CD4-positive, alpha-beta T cell (primary cell): ENCODE results near the gene CFAP99. TPM values are rescaled to one million over a fixed set of nuclear protein-coding genes. Genes with fewer than 3 reads are reported as not detected.

Experiments
- ATAC-seq: fragments of 200-7000 bp; cut with Tn5 transposase; one replicate; pipeline ENCODE4 v1.10.0; 2022; ENCODE audit warnings: mild to moderate bottlenecking; ENCODE audit not compliant: poor library complexity
- CTCF ChIA-PET: fragments of 350-600 bp; sonication (Branson Sonifier 250); formaldehyde crosslinking; loops from one replicate; lab custom pipeline; 2021; ENCODE audit warnings: antibody characterized with exemption, inconsistent platforms; lab: Charles Lee
- POLR2A ChIA-PET: fragments of 350-600 bp; sonication (Branson Sonifier 250); formaldehyde crosslinking; loops from one replicate; lab custom pipeline; 2021; ENCODE audit warnings: antibody characterized with exemption, inconsistent platforms; lab: Charles Lee
- DNase-seq, 14 experiments: peaks; one replicate each; pipeline ENCODE4 v3.0.0-alpha.2; 2013 to 2020; ENCODE audit warnings: mixed read lengths in 2 of 14
- H3K27ac ChIP-seq, 2 donors: one replicate each; pipeline versions ENCODE4 v1.5.1 to v1.7.0; 2013; ENCODE audit warnings: low read length in 2 of 2, low read depth in 1 of 2, mild to moderate bottlenecking in 1 of 2
- H3K27me3 ChIP-seq, 2 experiments: 1 replicate in 1 of 2; 2 replicates in 1 of 2; pipeline versions ENCODE4 v1.6.1 to v1.7.0; 2013; ENCODE audit warnings: low read length in 2 of 2, control low read depth in 1 of 2, mild to moderate bottlenecking in 1 of 2, moderate library complexity in 1 of 2; ENCODE audit not compliant: insufficient read depth in 2 of 2, control insufficient read depth in 1 of 2
- H3K36me3 ChIP-seq: one replicate; pipeline ENCODE4 v1.6.1; 2013; ENCODE audit warnings: low read length, control low read depth; ENCODE audit not compliant: insufficient read depth
- H3K4me1 ChIP-seq: one replicate; pipeline ENCODE4 v1.6.1; 2013; ENCODE audit warnings: low read length, control low read depth; ENCODE audit not compliant: insufficient read depth
- H3K4me3 ChIP-seq: one replicate; pipeline ENCODE4 v1.5.1; 2013; ENCODE audit warnings: mild to moderate bottlenecking, low read length, moderate library complexity
- H3K9me3 ChIP-seq, 2 experiments: 1 replicate in 1 of 2; 2 replicates in 1 of 2; pipeline versions ENCODE4 v1.6.1 to v1.7.0; 2013; ENCODE audit warnings: low read length in 2 of 2, mild to moderate bottlenecking in 2 of 2, control low read depth in 1 of 2, moderate library complexity in 1 of 2; ENCODE audit not compliant: control insufficient read depth in 1 of 2, insufficient read depth in 1 of 2
- H3K27ac Mint-ChIP-seq: one replicate; pipeline ENCODE4 v1.8.0; 2020; ENCODE audit warnings: mixed read lengths
- H3K27me3 Mint-ChIP-seq: one replicate; pipeline ENCODE4 v1.8.0; 2021; ENCODE audit warnings: mixed read lengths
- H3K36me3 Mint-ChIP-seq: one replicate; pipeline ENCODE4 v1.8.0; 2021; ENCODE audit warnings: low read depth, mixed read lengths
- H3K4me1 Mint-ChIP-seq: one replicate; pipeline ENCODE4 v1.8.0; 2021; ENCODE audit warnings: low read depth, mixed read lengths
- H3K4me3 Mint-ChIP-seq: one replicate; pipeline ENCODE4 v1.8.0; 2020; ENCODE audit warnings: mild to moderate bottlenecking, mixed read lengths
- H3K9me3 Mint-ChIP-seq: one replicate; pipeline ENCODE4 v1.8.0; 2020; ENCODE audit warnings: mixed read lengths
- CTCF ChIP-seq: fragments of 200-600 bp; IDR thresholded peaks from one replicate; pipeline ENCODE4 v1.8.0; 2022; ENCODE audit warnings: antibody characterized with exemption, mild to moderate bottlenecking
- intact Hi-C, 2 experiments: fragments of 100-400 bp; cut with DNase I in 1 of 2; cut with micrococcal nuclease in 1 of 2; formaldehyde crosslinking; loops; one replicate each; pipeline versions ENCODE4 v1.15.1 to v1.9.0; 2023 to 2025; cut with DNase I, micrococcal nuclease
- total RNA-seq, 174 experiments: library from RNA in 2 of 174; stranded (reverse) in 2 of 174; gene quantifications; one replicate each; pipeline ENCODE4 v1.2.3 and lab custom pipeline; 2021 to 2026

CFAP99 gene
- total RNA-seq, 2 experiments from 2014 or later = 0.17 TPM; not detected in 1

GRCh38 chr4:2387829-2388228 lies 30.9 kb upstream of the CFAP99 start:
- POLR2A ChIA-PET = no interaction called here

GRCh38 chr4:2388429-2389182 lies 30.1 kb upstream of the CFAP99 start:
- Mint-ChIP-seq H3K36me3 (no peaks in the 10 kb centered on the region), H3K27me3 (peaks cover 12% of the 10 kb centered on the region), H3K27ac (no peak overlapping the region), H3K4me1 (peaks cover 30% of the 10 kb centered on the region), H3K4me3 (no peak overlapping the region), H3K9me3 (no peaks in the 10 kb centered on the region)
- POLR2A ChIA-PET = no interaction called here
- Histone ChIP-seq H3K27ac (no peak overlapping the region), H3K4me3 (no peak overlapping the region), H3K4me1 (peaks cover 28% of the 10 kb centered on the region), H3K9me3 (no peaks in the 10 kb centered on the region), H3K27me3 (no peaks in the 10 kb centered on the region), H3K36me3 (peaks cover 6% of the 10 kb centered on the region)
- CTCF ChIA-PET = interaction anchor here (1.0 kb wide), 1 partner anchor 30 kb away, joined by 3 read pairs; the partner anchor contains the start of gene CFAP99
- intact Hi-C loops = no loop called here
- ATAC-seq = no peak
- DNase-seq = no peak
- no peak for TF ChIP-seq CTCF

More at GRCh38 chr4:2387829-2388228, 30.9 kb upstream of the CFAP99 start:
- H3K4me1 Mint-ChIP-seq = peaks cover 24% of the 10 kb centered on the region
- no peak for ATAC-seq
- no peak overlapping the region for H3K27ac Mint-ChIP-seq
- no peaks in the 10 kb centered on the region for H3K9me3 Mint-ChIP-seq
- H3K4me3 ChIP-seq = no peak overlapping the region
- H3K4me3 Mint-ChIP-seq = no peak overlapping the region
- H3K27me3 Mint-ChIP-seq = peaks cover 7% of the 10 kb centered on the region
- no peaks in the 10 kb centered on the region for H3K27me3 ChIP-seq
- H3K9me3 ChIP-seq = no peaks in the 10 kb centered on the region
- no peak for DNase-seq
- H3K36me3 ChIP-seq = peaks cover 6% of the 10 kb centered on the region
- CTCF ChIA-PET = interaction anchor here (1.0 kb wide), 1 partner anchor 31 kb away, joined by 3 read pairs; the partner anchor contains the start of gene CFAP99
- peaks cover 23% of the 10 kb centered on the region for H3K4me1 ChIP-seq
- H3K27ac ChIP-seq = no peak overlapping the region
- no peaks in the 10 kb centered on the region for H3K36me3 Mint-ChIP-seq
- intact Hi-C loops = no loop called here
- TF ChIP-seq CTCF = no peak

- DNase-seq = no peak
- CTCF ChIA-PET = no interaction called here
- Mint-ChIP-seq H3K4me1 (peaks cover 41% of the 10 kb centered on the region), H3K9me3 (no peaks in the 10 kb centered on the region), H3K4me3 (no peak overlapping the region), H3K27me3 (peaks cover 14% of the 10 kb centered on the region), H3K36me3 (no peaks in the 10 kb centered on the region), H3K27ac (no peak overlapping the region)
- Histone ChIP-seq H3K27me3 (peaks cover 0 to 2% of the 10 kb centered on the region in 2 experiments), H3K4me3 (no peak overlapping the region), H3K9me3 (no peaks in the 10 kb centered on the region), H3K27ac (no peak overlapping the region), H3K4me1 (peaks cover 36% of the 10 kb centered on the region), H3K36me3 (peaks cover 6% of the 10 kb centered on the region)
- POLR2A ChIA-PET = interaction anchor here (0.8 to 1.1 kb wide), 3 partner anchors 13 to 103 kb away, joined by 3 to 4 read pairs (median 3); partner anchors contain the start of genes CFAP99 and ZFYVE28
- TF ChIP-seq CTCF = no peak
- intact Hi-C loops = no loop called here
- no peak for ATAC-seq
Observed at GRCh38 chr4:2389691-2390090, 29.1 kb upstream of the CFAP99 start.
